Dedifferentiated amniotic fluid mesenchymal stem cell (primary cell): ENCODE results near the gene DCAF11.

ENCODE experiments used
- DNase-seq: peaks from one replicate; pipeline ENCODE4 v3.0.0-alpha.2; 2016; ENCODE audit errors: extremely low spot score

DCAF11 gene

GRCh38 chr14:24114532-24115421, at the start of gene DCAF11, which contains the start of gene NRL:
Gene DCAF11 (plus strand): TSS chr14:24114777. CDS start chr14:24115595, 818 bp downstream.
Gene NRL (minus strand): TSS chr14:24114949. CDS start chr14:24082848, 32,101 bp downstream.
- peak; percentile 100 for DNase-seq

DNA sequence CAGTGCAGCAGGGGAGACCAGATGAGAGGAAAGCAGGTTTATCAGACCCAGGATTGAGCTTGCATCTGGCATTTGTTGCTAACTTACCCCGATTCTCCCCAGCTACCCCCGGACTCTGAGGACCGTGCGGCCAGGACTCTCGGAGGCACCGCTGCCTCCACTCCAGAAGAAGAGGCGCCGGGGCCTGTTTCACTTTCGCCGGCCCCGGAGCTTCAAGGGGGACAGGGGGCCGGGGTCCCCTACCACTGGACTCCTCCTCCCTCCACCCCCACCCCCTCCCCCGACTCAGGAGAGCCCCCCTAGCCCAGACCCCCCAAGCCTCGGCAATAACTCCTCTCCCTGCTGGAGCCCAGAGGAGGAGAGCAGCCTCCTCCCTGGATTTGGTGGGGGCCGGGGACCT, 49.7 kb upstream of the DCAF11 start:
- no peak for DNase-seq

GRCh38 chr14:24065408-24065807, 49.2 kb upstream of the DCAF11 start:
- DNase-seq = no peak

- no peak for DNase-seq
These were observed 48.0 kb upstream of the DCAF11 start for GRCh38 chr14:24066496-24067132.

DNA sequence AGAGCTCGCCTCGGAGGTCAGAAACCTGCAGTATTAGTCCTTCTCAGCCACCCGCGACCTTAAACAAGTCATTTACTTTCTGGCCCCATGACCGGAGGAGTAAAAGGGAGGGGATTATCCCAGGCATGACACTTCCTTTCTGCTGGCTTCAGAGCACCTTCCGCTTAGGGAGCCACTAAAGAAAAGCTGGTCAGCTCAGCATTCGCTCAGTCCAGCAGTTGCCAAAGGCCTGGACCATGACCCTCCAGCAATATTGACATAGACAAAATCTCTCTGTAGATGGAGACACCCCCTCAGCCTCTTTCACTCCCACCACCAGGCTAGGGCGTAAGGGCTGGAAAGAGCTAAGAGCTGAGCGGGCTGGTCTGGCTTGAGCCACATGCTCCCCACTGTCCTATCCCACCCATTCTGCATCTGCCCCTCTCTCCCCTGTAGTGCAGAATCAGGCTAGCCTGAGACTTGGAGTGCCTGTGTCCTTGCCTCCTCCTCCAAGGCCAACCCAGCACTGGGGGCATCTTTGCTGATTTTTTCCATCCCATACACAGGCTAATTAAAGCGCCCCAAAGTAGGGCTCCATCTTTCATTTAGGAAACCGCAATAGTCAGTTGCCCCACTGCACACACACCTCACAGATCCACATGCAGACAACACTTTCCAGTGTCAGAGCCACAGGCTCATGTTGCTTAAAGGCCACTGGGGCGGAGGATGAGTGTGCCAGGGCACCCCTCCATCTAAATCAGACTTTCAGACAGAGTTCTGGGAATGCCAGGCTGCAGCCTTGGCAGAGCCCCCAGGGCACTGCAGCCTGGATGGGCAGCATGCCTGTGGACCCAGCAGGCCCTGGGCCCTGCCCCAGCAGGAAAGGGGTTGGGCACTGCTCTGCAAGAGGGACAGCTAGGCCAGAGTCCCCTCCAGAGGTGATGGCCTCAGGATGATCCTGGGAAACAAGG, 47.2 kb upstream of the DCAF11 start:
- no peak for DNase-seq

GRCh38 chr14:24068711-24069410, 45.7 kb upstream of the DCAF11 start:
- no peak for DNase-seq

GRCh38 chr14:24069411-24069735, 45.2 kb upstream of the DCAF11 start:
- no peak for DNase-seq

DNA sequence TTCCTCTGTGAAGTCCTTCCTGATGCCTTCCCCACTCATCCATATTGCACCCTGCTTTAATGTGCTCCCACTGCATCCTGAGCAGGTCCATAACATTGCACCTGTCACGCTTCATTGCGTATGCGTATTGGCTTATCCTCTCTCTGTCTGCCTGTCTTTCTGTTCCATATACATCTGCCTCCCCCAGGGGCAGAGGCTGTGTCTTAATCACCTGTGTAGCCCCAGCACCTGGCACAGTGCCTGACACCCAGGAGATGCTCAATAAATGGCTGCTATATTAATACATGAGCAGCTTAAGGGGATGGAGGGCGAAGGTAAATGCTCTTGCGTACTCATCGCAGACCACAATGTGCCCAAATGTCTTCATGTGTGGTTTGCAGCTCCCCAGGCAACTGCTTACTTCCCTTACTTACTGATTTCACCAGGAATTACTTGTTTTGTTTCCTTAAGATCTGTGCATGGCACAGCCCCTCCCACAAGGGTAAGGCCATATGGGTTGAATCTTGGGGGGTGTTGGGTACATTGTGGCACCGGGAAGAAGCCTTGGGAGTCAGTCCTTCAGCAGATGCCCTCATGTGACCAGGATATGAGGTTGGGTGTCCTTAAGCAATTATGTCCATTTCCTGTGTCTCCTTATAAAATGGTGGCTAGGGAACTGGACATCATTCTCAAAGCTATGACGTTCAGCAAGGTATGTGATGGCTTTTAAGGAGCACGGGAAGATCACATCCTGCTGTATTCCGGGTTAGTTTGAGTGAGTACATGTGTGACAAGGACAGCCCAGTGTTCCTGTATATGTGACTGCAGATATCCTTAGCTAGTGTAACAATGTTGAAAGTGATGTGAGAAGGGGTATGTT, 44.1 kb upstream of the DCAF11 start:
- DNase-seq = no peak

GRCh38 chr14:24071144-24071697, 43.4 kb upstream of the DCAF11 start, which contains the start of gene CPNE6:
Gene CPNE6 (plus strand): TSS chr14:24071562. CDS start chr14:24072937, 1,375 bp downstream.
- DNase-seq = no peak

DNA sequence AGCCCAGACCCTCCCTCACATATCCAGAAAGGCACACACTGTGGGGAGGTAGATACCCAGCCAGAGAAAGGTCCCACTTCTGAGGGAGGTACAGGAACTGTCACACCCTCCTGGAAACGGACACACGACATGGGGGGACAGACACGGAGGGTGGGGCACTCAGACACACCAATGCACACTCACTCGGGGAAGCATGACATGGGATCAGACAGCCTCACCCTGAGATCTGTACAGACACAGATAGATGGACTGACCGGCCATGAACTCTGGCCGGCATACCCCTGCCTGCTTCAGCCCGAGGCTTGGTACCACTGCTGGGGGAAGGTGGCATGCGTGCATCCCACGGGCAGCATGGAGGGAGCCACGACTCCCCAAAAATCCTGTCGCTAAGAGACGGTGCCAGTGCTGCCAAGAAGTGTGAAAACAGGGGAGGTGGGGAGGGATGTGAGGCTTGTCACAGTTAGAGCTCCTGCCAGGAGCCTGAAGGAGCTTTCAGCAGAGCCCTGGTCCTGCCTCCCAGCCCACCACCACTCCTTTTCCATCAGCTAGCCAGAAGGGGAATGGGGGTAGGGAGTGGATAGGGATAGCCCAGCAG, 42.6 kb upstream of the DCAF11 start:
- DNase-seq = no peak

DNA sequence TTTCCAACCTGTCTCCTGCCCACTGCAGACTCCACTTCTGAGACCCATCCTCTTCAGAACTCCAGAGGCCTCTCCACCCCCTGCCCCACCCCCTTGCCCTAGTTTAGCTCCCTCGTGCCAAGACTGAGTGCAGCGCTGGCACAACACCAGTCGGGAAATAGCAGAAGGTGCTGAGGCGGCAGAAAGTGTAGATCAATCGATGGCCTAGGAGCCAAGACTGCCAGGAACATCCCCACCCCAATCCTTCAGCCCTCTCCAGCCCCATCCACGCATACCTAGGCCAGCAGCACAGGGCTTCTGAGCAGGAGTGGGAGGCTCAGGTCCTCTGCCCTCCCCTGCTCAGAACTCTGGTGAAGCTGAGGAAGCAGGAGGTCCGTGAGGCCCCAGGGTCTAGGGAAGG, 42.1 kb upstream of the DCAF11 start:
- no peak for DNase-seq

DNA sequence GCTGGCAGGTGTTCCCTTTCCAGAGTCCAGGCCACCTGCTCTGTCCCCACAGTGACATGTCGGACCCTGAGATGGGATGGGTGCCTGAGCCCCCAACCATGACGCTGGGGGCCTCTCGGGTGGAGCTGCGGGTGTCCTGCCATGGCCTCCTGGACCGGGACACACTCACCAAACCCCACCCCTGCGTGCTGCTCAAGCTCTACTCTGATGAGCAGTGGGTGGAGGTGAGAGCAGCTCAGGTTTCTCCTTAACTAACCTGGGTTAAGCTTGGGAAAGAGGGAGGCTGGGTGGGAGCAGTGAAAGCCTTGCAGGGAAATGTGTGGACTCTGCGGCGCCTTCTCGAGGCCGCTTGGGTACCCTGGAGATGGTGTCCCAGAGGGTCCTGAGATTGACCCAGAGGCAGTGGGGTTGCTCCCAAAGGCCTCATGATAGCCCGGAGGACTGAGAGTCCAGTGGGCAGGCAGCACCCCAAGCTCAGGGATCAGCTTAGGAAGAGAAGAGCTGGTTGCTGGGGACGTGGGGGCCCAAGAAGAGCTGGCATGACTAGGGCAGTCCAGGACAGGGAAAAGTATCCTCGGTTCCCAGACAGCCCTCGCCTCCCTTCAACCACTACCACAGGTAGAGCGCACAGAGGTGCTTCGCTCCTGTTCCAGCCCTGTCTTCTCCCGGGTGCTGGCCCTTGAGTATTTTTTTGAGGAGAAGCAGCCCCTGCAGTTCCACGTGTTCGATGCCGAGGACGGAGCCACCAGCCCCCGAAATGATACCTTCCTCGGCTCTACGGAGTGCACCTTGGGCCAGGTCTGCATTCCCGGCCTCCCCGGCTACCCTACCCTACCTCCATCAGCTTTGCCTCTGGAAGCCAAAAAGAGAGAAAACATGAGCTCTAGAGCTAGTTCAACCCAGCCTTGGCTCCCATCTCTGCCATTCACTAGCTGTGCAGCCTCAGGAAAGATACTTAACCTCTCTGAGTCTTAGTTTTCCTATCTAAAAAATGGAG, 41.4 kb upstream of the DCAF11 start:
- no peak for DNase-seq

DNA sequence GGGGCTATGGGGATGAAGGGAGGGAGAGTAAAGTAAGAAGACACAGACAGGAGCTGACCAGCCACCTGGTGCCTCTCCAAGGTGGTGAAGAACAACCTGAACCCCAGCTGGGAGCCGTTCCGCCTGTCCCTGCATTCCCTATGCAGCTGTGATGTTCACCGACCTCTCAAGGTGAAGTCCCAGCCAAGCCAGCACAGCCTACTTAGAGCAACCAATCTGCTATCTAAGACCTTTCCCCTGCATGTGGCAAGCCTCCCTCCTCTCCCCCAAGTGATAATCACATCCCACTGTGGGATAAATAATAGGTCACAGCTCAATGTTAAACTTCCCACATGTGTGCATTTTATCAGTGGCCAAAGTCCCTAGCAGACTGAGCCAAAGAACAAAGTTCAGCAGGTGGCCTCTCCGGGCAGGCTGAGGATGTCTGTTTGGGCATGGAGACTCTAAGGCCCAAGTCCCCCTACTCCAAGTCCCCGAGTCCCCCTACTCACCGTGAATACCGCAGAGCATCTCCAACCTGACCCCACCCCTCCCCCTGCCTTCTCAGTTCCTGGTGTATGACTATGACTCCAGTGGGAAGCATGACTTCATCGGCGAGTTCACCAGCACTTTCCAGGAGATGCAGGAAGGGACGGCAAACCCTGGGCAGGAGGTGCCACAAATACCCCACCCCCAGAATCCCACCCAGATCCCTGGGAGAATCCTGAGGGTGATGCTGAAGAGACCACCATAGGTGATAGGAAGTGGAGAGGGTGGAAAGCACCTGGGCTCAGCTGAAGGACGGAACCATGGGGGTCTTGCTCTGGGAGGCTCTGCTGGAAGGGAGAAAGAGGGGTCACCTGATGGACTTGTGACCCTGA, 39.7 kb upstream of the DCAF11 start:
- DNase-seq = no peak

- DNase-seq = no peak
These were observed 38.9 kb upstream of the DCAF11 start for GRCh38 chr14:24075485-24076301.

DNA sequence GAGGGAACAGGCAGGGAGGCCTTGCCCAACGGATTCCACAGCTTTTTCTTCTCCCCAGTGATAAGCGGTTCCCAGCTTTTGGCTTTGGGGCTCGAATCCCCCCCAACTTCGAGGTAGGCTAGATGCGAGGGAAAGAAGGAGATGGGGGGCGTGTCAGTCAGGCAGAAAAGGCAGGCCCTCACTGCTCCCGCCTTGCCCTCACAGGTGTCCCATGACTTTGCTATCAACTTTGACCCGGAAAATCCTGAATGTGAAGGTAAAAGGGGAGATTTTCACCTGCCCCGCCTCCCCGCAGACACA, 38.3 kb upstream of the DCAF11 start:
- no peak for DNase-seq

DNA sequence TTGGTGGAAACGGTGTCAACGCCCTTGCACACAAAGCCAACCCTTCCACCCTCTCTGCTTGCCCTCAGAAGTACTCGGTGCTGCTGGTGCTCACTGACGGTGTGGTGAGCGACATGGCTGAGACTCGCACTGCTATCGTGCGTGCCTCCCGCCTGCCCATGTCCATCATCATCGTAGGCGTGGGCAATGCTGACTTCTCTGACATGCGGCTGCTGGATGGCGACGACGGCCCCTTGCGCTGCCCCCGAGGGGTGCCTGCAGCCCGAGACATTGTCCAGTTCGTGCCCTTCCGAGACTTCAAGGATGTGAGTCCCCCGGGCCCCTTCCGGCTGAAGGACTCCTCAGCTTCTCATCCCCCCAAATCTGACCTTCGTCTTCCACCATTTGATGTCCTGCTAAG, 37.5 kb upstream of the DCAF11 start:
- DNase-seq = no peak

GRCh38 chr14:24078146-24078545, 36.4 kb upstream of the DCAF11 start:
- DNase-seq = no peak
